ENCODE data around the gene MYG1. TPM values are rescaled to one million over a fixed set of nuclear protein-coding genes. Genes with fewer than 3 reads are reported as not detected.

MYG1 gene
- total and polyA plus RNA-seq, 2 of the 4 experiments (the other 2 are of a cell fraction): 49.8 to 63.7 TPM

- no peak overlapping the region for H3K4me3 ChIP-seq (ENCODE audit: insufficient read depth, low read depth, low read length)
- H2BK120ac ChIP-seq (ENCODE audit: low read depth, low read length): no peak overlapping the region
- no peak overlapping the region for H4K5ac ChIP-seq (ENCODE audit: low read depth, low read length)
- in situ Hi-C loops (cut with MboI; ENCODE audit: low sequenced_read_pairs) (no loop called here), dilution Hi-C loops (cut with HindIII; ENCODE audit: low sequenced_read_pairs, unreplicated experiment) (no loop called here), intact Hi-C loops (cut with micrococcal nuclease) (no loop called here)
- TF ChIP-seq RAD21 (IDR thresholded peaks at IDR 0.05; ENCODE audit: low read length) (no peak), BHLHE40 (IDR thresholded peaks at IDR 0.05; ENCODE audit: low read depth, low read length) (no peak), SMC3 (IDR thresholded peaks at IDR 0.05; ENCODE audit: low read depth, low read length) (no peak), CTCF (conservative IDR thresholded peaks at IDR 0.05; ENCODE audit: low read depth, low read length) (no peak), CEBPB (IDR thresholded peaks at IDR 0.05; ENCODE audit: low read depth, low read length) (no peak), POLR2A (IDR thresholded peaks at IDR 0.05; ENCODE audit: low read depth, low read length) (no peak), CHD1 (IDR thresholded peaks at IDR 0.05; ENCODE audit: low read depth, low read length) (no peak), RFX5 (IDR thresholded peaks at IDR 0.05; ENCODE audit: low read depth, low read length) (no peak), MAZ (IDR thresholded peaks at IDR 0.05; ENCODE audit: borderline replicate concordance, low read depth, low read length) (no peak), RCOR1 (IDR thresholded peaks at IDR 0.05; ENCODE audit: insufficient replicate concordance, low read length) (no peak), USF2 (IDR thresholded peaks at IDR 0.05; ENCODE audit: low read depth, low read length) (no peak), FOS (IDR thresholded peaks at IDR 0.05; ENCODE audit: low read depth, low read length) (no peak), ELK1 (IDR thresholded peaks at IDR 0.05; ENCODE audit: borderline replicate concordance, low read depth, low read length) (no peak), MAFK (IDR thresholded peaks at IDR 0.05; ENCODE audit: low read depth, low read length) (no peak), NFE2L2 (IDR thresholded peaks at IDR 0.05; ENCODE audit: low read depth, low read length) (no peak)
- 67% methylated on average over 1 of the region's 5 CpGs; no CpG with 5 or more reads in 1 of the 2 experiments for WGBS, 2 experiments (ENCODE audit: extremely low coverage in 2 of 2, insufficient read length in 1 of 2)
- no peak for DNase-seq
- H3K4ac ChIP-seq (ENCODE audit: low read depth, low read length): no peak overlapping the region
- no peak overlapping the region for H2BK20ac ChIP-seq (ENCODE audit: low read depth, low read length)
- H2AK9ac ChIP-seq (replicated peaks; ENCODE audit: low read depth, low read length, poor library complexity): no peak overlapping the region
- no peak overlapping the region for H3K27ac ChIP-seq (ENCODE audit: insufficient read depth, low read length)
- H3K23ac ChIP-seq (ENCODE audit: low read depth, low read length): 0 out of 2 replicates have a peak overlapping the region, but pooled peaks have one; percentile 49
- no peaks in the 10 kb centered on the region for H3K4me1 ChIP-seq (ENCODE audit: control insufficient read depth, insufficient read depth, low read length)
- no peak overlapping the region for H4K8ac ChIP-seq (ENCODE audit: low read depth in 2 of 2, low read length in 2 of 2)
- H3K9ac ChIP-seq (ENCODE audit: low read depth, low read length): no peak overlapping the region
- no peak overlapping the region for H3K14ac ChIP-seq (replicated peaks; ENCODE audit: low read depth, low read length)
- no peak overlapping the region for H2BK15ac ChIP-seq (ENCODE audit: low read depth, low read length)
- H3K36me3 ChIP-seq (ENCODE audit: control insufficient read depth, insufficient read depth, low read length): no peaks in the 10 kb centered on the region
- no peaks in the 10 kb centered on the region for H4K20me1 ChIP-seq (ENCODE audit: insufficient read depth, low read length)
- peak overlapping the region; percentile 32 for H2AFZ ChIP-seq (replicated peaks; ENCODE audit: low read length, poor library complexity)
- H3K9me3 ChIP-seq (ENCODE audit: control insufficient read depth, insufficient read depth, low read length): no peaks in the 10 kb centered on the region
- no peak overlapping the region for H2AK5ac ChIP-seq (ENCODE audit: low read depth, low read length)
- BruUV-seq (replicated peaks): no TSS peak
- no peak for ATAC-seq (ENCODE audit: low read depth)
- POLR2A ChIA-PET (ENCODE audit: unreplicated experiment): interaction anchor here (0.6 kb wide), 1 partner anchor 31 kb away, joined by 3 read pairs; the partner anchor contains the start of gene MYG1
- peaks cover 6% of the 10 kb centered on the region; the same call in 1 of the 2 replicates for H3K9me1 ChIP-seq (ENCODE audit: insufficient read depth, low read length)
- H3K27me3 ChIP-seq (ENCODE audit: control insufficient read depth, insufficient read depth, low read length): peaks cover 54% of the 10 kb centered on the region
- H4K91ac ChIP-seq (ENCODE audit: insufficient read depth, low read depth, low read length): no peak overlapping the region
- H2BK5ac ChIP-seq (ENCODE audit: low read depth, low read length, poor library complexity, severe bottlenecking): no peak overlapping the region
- H3K56ac ChIP-seq (ENCODE audit: extremely low read depth, insufficient read depth, low read length): no peak overlapping the region
- H3K18ac ChIP-seq (ENCODE audit: low read depth, low read length): no peak overlapping the region
- no peak overlapping the region for H3K4me2 ChIP-seq (ENCODE audit: low read depth, low read length)
- CTCF ChIA-PET: interaction anchor here (0.5 to 1.3 kb wide), 2 partner anchors 10 to 74 kb away, joined by 3 to 5 read pairs; partner anchors contain the start of gene AAAS
- H3K79me1 ChIP-seq (ENCODE audit: low read depth in 1 of 2, low read length in 2 of 2): no peaks in the 10 kb centered on the region
Observed at GRCh38 chr12:53330671-53331070, 31.2 kb downstream of the MYG1 start.

All from IMR-90 (cell line).